Caki2 (cell line): ENCODE data around the gene LMX1B. TPM values are rescaled to one million over a fixed set of nuclear protein-coding genes. Genes with fewer than 3 reads are reported as not detected.

ENCODE experiments used
- DNase-seq: peaks from one replicate; pipeline ENCODE4 v3.0.0-alpha.2; 2015; ENCODE audit warnings: low read depth
- in situ Hi-C: cut with HindIII; loops from 2 replicates; pipeline ENCODE4 v1.10.0; 2016; ENCODE audit warnings: low sequenced_read_pairs, low pct_unique_long_range_greater_than_20kb, mixed read lengths
- total RNA-seq: library from RNA; depleted of rRNA; stranded (reverse); fragments of >200 nt; shearing (Covaris generic); gene quantifications from 2 replicates; pipeline ENCODE4 v1.2.3, GENCODE V29; 2014; ENCODE audit warnings: low replicate concordance

LMX1B gene
- total RNA-seq, 1 experiment from 2014 or later, result 0.47 TPM

- in situ Hi-C loops, result no loop called here
- no peak for DNase-seq
Measured at GRCh38 chr9:126682113-126682810, 68.5 kb downstream of the LMX1B start.

GRCh38 chr9:126682928-126683697, 69.4 kb downstream of the LMX1B start:
- in situ Hi-C loops, result no loop called here
- DNase-seq, result no peak

GRCh38 chr9:126683698-126684044, 69.9 kb downstream of the LMX1B start:
- in situ Hi-C loops, result no loop called here
- no peak for DNase-seq

- no peak for DNase-seq
- in situ Hi-C loops, result no loop called here
Measured at GRCh38 chr9:126684345-126684744, 70.6 kb downstream of the LMX1B start.

GRCh38 chr9:126684965-126685465, 71.3 kb downstream of the LMX1B start:
- in situ Hi-C loops, result no loop called here
- no peak for DNase-seq

GRCh38 chr9:126687930-126688461, 74.3 kb downstream of the LMX1B start:
- DNase-seq, result no peak
- in situ Hi-C loops, result no loop called here

- in situ Hi-C loops, result no loop called here
Measured at GRCh38 chr9:126688617-126689016, 74.9 kb downstream of the LMX1B start.

GRCh38 chr9:126689027-126689825, 75.5 kb downstream of the LMX1B start:
- in situ Hi-C loops, result no loop called here
- DNase-seq, result no peak

More at GRCh38 chr9:126688617-126689016, 74.9 kb downstream of the LMX1B start:
- DNase-seq, result no peak

- in situ Hi-C loops, result no loop called here
- peak; percentile 23 for DNase-seq
Measured at GRCh38 chr9:126690431-126691051, 76.8 kb downstream of the LMX1B start.

- in situ Hi-C loops, result no loop called here
Measured at GRCh38 chr9:126692041-126692758, 78.5 kb downstream of the LMX1B start.

GRCh38 chr9:126692759-126693427, 79.2 kb downstream of the LMX1B start:
- in situ Hi-C loops, result no loop called here
- DNase-seq, result no peak

More at GRCh38 chr9:126692041-126692758, 78.5 kb downstream of the LMX1B start:
- DNase-seq, result no peak

- no peak for DNase-seq
- in situ Hi-C loops, result no loop called here
Measured at GRCh38 chr9:126693428-126693944, 79.8 kb downstream of the LMX1B start.

- DNase-seq, result no peak
- in situ Hi-C loops, result no loop called here
Measured at GRCh38 chr9:126694206-126695081, 80.7 kb downstream of the LMX1B start.

GRCh38 chr9:126695186-126695585, 81.5 kb downstream of the LMX1B start:
- in situ Hi-C loops, result no loop called here
- no peak for DNase-seq

GRCh38 chr9:126695701-126696400, 82.1 kb downstream of the LMX1B start:
- no peak for DNase-seq
- in situ Hi-C loops, result no loop called here
